K562 (cell line): ENCODE data around the gene MKNK2. TPM values are rescaled to one million over a fixed set of nuclear protein-coding genes. Genes with fewer than 3 reads are reported as not detected.
A peak's percentile ranks its signal among the peaks of the same experiment; 100 is the strongest.

Experiments used
- ATAC-seq: fragments of 200-7000 bp; cut with Tn5 transposase; 3 replicates; pipeline ENCODE4 v1.9.1; 2020; ENCODE audit warnings: moderate library complexity
- BruUV-seq: library from RNA; stranded (reverse); fragments of 400-500 nt; replicated peaks from 2 replicates; lab custom pipeline; 2021; lab: Mats Ljungman, UMichigan
- CTCF ChIA-PET: fragments of 300-600 bp; formaldehyde crosslinking; extraction: SDS; loops from one replicate; lab custom pipeline; 2021; ENCODE audit warnings: low intra/inter-chr PET ratio; lab: Yijun Ruan, JAX
- POLR2A ChIA-PET: fragments of 300-600, 350-650 bp; sonication (Branson Sonifier 250); formaldehyde crosslinking; extraction: SDS; loops from one replicate; lab custom pipeline; 2021; ENCODE audit warnings: antibody characterized with exemption, inconsistent platforms; lab: Yijun Ruan, JAX
- DNase-seq, 4 experiments: peaks; one replicate each; pipeline versions ENCODE4 v3.0.0 to v3.0.0-alpha.2; 2011 to 2018; ENCODE audit warnings: low spot score in 3 of 4, mixed read lengths in 3 of 4; ENCODE audit errors: extremely low read depth in 1 of 4
- FAIRE-seq: peaks from 2 replicates; lab custom pipeline; 2011; peaks lifted over from hg19 to GRCh38; lab: Jason Lieb, UNC
- H2AFZ ChIP-seq: 2 replicates; pipeline ENCODE4 v1.6.0; 2011; ENCODE audit warnings: low read depth, low read length, control low read depth, inconsistent platforms
- H3K27ac ChIP-seq: fragments of 200-600 bp; 3 replicates; pipeline ENCODE4 v1.8.0; 2011; ENCODE audit warnings: low read depth, mild to moderate bottlenecking, control low read depth, inconsistent platforms, low read length, moderate library complexity, mixed read lengths; ENCODE audit errors: extremely low read depth
- H3K27me3 ChIP-seq, 2 experiments: fragments of 300-600 bp in 1 of 2; 2 replicates in 1 of 2; 3 replicates in 1 of 2; pipeline versions ENCODE4 v1.6.0 to v1.8.0; 2011; ENCODE audit warnings: inconsistent platforms in 2 of 2, low read length in 2 of 2, mild to moderate bottlenecking in 1 of 2, mixed read lengths in 1 of 2, moderate library complexity in 1 of 2; ENCODE audit not compliant: control insufficient read depth in 2 of 2, insufficient read depth in 2 of 2
- H3K36me3 ChIP-seq: fragments of 300-600 bp; 3 replicates; pipeline ENCODE4 v1.8.0; 2011; ENCODE audit warnings: mild to moderate bottlenecking, low read length, inconsistent platforms; ENCODE audit not compliant: control insufficient read depth, insufficient read depth
- H3K4me1 ChIP-seq, 2 experiments: fragments of 200-600 bp in 1 of 2; replicated peaks in 1 of 2; 2 replicates in 1 of 2; 3 replicates in 1 of 2; pipeline versions ENCODE4 v1.5.1 to v1.8.0; 2011; ENCODE audit warnings: inconsistent platforms in 2 of 2, low read length in 2 of 2, mild to moderate bottlenecking in 1 of 2, mixed read lengths in 1 of 2, moderate library complexity in 1 of 2; ENCODE audit not compliant: control insufficient read depth in 2 of 2, insufficient read depth in 2 of 2
- H3K4me2 ChIP-seq: 2 replicates; pipeline ENCODE4 v1.6.1; 2011; ENCODE audit warnings: low read length, control low read depth, inconsistent platforms, mixed read lengths; ENCODE audit not compliant: insufficient read depth
- H3K4me3 ChIP-seq: fragments of 200-600 bp; sonication (generic), shearing (Covaris generic); 2 replicates; pipeline ENCODE4 v1.5.1; 2016; ENCODE audit warnings: control low read depth, inconsistent platforms
- H3K79me2 ChIP-seq: fragments of 200-600 bp; 3 replicates; pipeline ENCODE4 v1.8.0; 2011; ENCODE audit warnings: low read length, inconsistent platforms; ENCODE audit not compliant: control insufficient read depth, insufficient read depth
- H3K9ac ChIP-seq, 2 experiments: 2 replicates each; pipeline versions ENCODE4 v1.6.0 to v1.6.1; 2011; ENCODE audit warnings: low read depth in 2 of 2, low read length in 2 of 2, control low read depth in 1 of 2, inconsistent platforms in 1 of 2, mild to moderate bottlenecking in 1 of 2, mixed read lengths in 1 of 2; ENCODE audit not compliant: insufficient read depth in 1 of 2
- H3K9me1 ChIP-seq: one replicate; pipeline ENCODE4 v1.6.0; 2011; ENCODE audit warnings: inconsistent platforms, mild to moderate bottlenecking, low read length, moderate library complexity; ENCODE audit not compliant: control insufficient read depth, insufficient read depth
- H3K9me3 ChIP-seq: replicated peaks from 2 replicates; pipeline ENCODE4 v1.5.1; 2011; ENCODE audit warnings: low read depth, low read length, inconsistent platforms; ENCODE audit not compliant: control insufficient read depth, insufficient read depth
- H4K20me1 ChIP-seq: replicated peaks from 2 replicates; pipeline ENCODE4 v1.6.1; 2011; ENCODE audit warnings: low read length, inconsistent platforms, mixed read lengths; ENCODE audit not compliant: control insufficient read depth, insufficient read depth
- EP300 ChIP-seq: IDR thresholded peaks from 2 replicates; pipeline ENCODE4 v1.6.1; 2012; ENCODE audit warnings: low read length, improper control_type of control experiment
- POLR2G ChIP-seq: fragments of 200-400 bp; formaldehyde crosslinking; IDR thresholded peaks from 2 replicates; pipeline ENCODE4 v1.6.1; 2017; ENCODE audit warnings: low read depth, mild to moderate bottlenecking, antibody characterized with exemption, low read length, moderate library complexity
- ZNF561 ChIP-seq: fragments of 450-650 bp; formaldehyde crosslinking; conservative IDR thresholded peaks from 2 replicates; pipeline ENCODE4 v1.4.0; 2020; ENCODE audit warnings: mild to moderate bottlenecking, moderate library complexity
- ZNF780A ChIP-seq: fragments of 250-450 bp; sonication (Bioruptor Pico); IDR thresholded peaks from 2 replicates; pipeline ENCODE4 v1.5.0; 2021; ENCODE audit warnings: mild to moderate bottlenecking
- WGBS: fragments of 100-300 bp; shearing (Covaris generic); methylation state at CpG from one replicate; pipeline ENCODE4 v1.1.6; 2016; ENCODE audit warnings: low coverage, mixed read lengths; ENCODE audit not compliant: insufficient coverage; ENCODE audit errors: missing lambda C conversion rate; 5-methylcytosine and 5-hydroxymethylcytosine counted together
- in situ Hi-C: fragments of 300-500 bp; cut with MboI; formaldehyde crosslinking; loops from 4 replicates; pipeline ENCODE4 v1.15.0; 2018; ENCODE audit warnings: inconsistent platforms, mixed read lengths
- intact Hi-C: fragments of 100-400 bp; cut with micrococcal nuclease; formaldehyde crosslinking; loops from 2 replicates; pipeline ENCODE4 v1.14.2; 2022
- polyA plus RNA-seq, 8 experiments: library from polyadenylated mRNA; depleted of rRNA in 4 of 8; stranded (reverse) in 5 of 8; unstranded in 3 of 8; fragments of >200 nt; fragmentation: Nextera tagmentation in 2 of 8; fragmentation: Illumina TruSeq in 1 of 8; extraction: Ambion mirVana in 2 of 8; extraction: Trizol in 1 of 8; gene quantifications; 2 replicates each; pipeline versions ENCODE4 v1.2.1 to v1.2.3, GENCODE V29; 2011 to 2014; ENCODE audit warnings: inconsistent platforms in 1 of 8, missing spikeins in 1 of 8
- total RNA-seq, 7 experiments: library from RNA; depleted of rRNA in 6 of 7; stranded (reverse); fragments of >200 nt in 6 of 7; fragmentation: Illumina TruSeq in 2 of 7; extraction: Trizol in 2 of 7; gene quantifications; 2 replicates each; pipeline versions ENCODE4 v1.2.1 to v1.2.3, GENCODE V29; 2011 to 2021; ENCODE audit warnings: low replicate concordance in 1 of 7
- TF ChIP-seq, protein P1 (sequence below): fragments of 250-450 bp; sonication (Bioruptor Pico); IDR thresholded peaks from 2 replicates; pipeline ENCODE4 v1.8.0; 2022; ENCODE audit warnings: moderate library complexity, mild to moderate bottlenecking, inconsistent platforms
- TF ChIP-seq, protein P2 (sequence below), 3 experiments: fragments of 200-800 bp in 1 of 3; fragments of 250-450 bp in 1 of 3; fragments of 450-650 bp in 1 of 3; sonication (Bioruptor Pico) in 1 of 3; sonication (Bioruptor generic) in 1 of 3; formaldehyde crosslinking in 1 of 3; IDR thresholded peaks; 2 replicates each; pipeline versions ENCODE4 v1.6.1 to v1.8.0; 2016 to 2022; ENCODE audit warnings: mild to moderate bottlenecking in 2 of 3, missing genetic modification characterization in 2 of 3, missing compliant biosample characterization in 1 of 3, moderate library complexity in 1 of 3

MKNK2 gene
- total and polyA plus RNA-seq, 9 of the 15 experiments (the other 6 are each of a cell fraction or from before 2014, with no cell fraction given) = 5.1 to 191 (median 51.9) TPM

DNA sequence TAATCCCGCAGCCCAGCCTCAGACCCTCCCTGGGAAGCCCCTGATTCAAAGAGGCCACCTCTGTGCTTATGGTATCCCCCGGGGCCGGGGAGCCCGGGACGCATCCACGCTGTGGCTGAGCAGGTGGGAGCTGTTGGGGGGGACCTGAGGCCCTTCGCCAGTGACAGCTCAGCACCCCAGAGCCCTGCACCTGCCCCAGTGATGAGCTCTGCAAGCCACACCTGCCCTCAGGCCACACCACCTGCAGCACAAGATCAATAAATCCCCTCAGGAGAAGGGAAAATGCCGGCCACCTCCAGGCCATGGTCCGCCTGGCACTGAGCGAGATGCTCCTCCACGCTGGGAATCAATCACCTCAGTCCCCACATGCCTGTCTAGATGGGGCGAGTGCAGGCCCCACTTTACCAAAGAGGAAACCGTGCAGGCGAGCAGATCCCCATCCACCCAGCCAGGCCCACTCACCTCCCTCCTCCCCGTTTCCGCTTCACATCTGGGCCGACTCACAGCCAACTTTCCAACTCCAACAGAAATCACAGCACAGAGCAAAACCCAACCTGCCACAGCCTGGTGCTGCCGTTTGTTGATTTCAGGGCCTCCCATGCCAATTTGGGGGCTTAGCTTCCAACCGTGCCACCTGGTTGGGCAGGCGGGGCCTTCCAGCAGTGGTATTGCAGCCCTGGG, 32.3 kb upstream of the MKNK2 start:
- H3K4me1 ChIP-seq = peaks cover 21 to 50% of the 10 kb centered on the region in 2 experiments; a peak in 4 of 5 replicates
- peaks cover 25% of the 10 kb centered on the region; the same call in 2 of the 3 replicates for H3K36me3 ChIP-seq
- H3K27me3 ChIP-seq = no peaks in the 10 kb centered on the region
- BruUV-seq = no TSS peak
- H3K79me2 ChIP-seq = no peaks in the 10 kb centered on the region; the same call in 1 of the 3 replicates
- intact Hi-C loops (no loop called here), in situ Hi-C loops (no loop called here)
- POLR2A ChIA-PET = interaction anchor here (1.0 to 1.7 kb wide), 3 partner anchors 20 to 116 kb away, joined by 3 to 6 read pairs (median 3); no protein-coding TSS in a partner anchor
- FAIRE-seq (no peak), DNase-seq (no peak), ATAC-seq (no peak)
- H3K9ac ChIP-seq = peak overlapping the region in 1 of 2 experiments; percentile 23; a peak in 1 of 4 replicates
- WGBS = 95% methylated on average over 17 of the region's 20 CpGs
- CTCF ChIA-PET = no interaction called here
- H2AFZ ChIP-seq = no peak overlapping the region
- no peaks in the 10 kb centered on the region for H4K20me1 ChIP-seq
- H3K4me3 ChIP-seq = no peak overlapping the region
- H3K27ac ChIP-seq = no peak overlapping the region
- H3K9me1 ChIP-seq = no peaks in the 10 kb centered on the region
- no peaks in the 10 kb centered on the region for H3K9me3 ChIP-seq
- no peak overlapping the region for H3K4me2 ChIP-seq
- TF ChIP-seq ZNF780A (CRISPR knock-in tag) (no peak), ZNF561 (CRISPR knock-in tag) (no peak), EP300 (no peak), POLR2G (0 out of 2 replicates have a peak, but pooled peaks have one; percentile 12)
- TF ChIP-seq, protein P1, sequence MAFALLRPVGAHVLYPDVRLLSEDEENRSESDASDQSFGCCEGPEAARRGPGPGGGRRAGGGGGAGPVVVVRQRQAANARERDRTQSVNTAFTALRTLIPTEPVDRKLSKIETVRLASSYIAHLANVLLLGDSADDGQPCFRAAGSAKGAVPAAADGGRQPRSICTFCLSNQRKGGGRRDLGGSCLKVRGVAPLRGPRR = no peak
- TF ChIP-seq, protein P2, sequence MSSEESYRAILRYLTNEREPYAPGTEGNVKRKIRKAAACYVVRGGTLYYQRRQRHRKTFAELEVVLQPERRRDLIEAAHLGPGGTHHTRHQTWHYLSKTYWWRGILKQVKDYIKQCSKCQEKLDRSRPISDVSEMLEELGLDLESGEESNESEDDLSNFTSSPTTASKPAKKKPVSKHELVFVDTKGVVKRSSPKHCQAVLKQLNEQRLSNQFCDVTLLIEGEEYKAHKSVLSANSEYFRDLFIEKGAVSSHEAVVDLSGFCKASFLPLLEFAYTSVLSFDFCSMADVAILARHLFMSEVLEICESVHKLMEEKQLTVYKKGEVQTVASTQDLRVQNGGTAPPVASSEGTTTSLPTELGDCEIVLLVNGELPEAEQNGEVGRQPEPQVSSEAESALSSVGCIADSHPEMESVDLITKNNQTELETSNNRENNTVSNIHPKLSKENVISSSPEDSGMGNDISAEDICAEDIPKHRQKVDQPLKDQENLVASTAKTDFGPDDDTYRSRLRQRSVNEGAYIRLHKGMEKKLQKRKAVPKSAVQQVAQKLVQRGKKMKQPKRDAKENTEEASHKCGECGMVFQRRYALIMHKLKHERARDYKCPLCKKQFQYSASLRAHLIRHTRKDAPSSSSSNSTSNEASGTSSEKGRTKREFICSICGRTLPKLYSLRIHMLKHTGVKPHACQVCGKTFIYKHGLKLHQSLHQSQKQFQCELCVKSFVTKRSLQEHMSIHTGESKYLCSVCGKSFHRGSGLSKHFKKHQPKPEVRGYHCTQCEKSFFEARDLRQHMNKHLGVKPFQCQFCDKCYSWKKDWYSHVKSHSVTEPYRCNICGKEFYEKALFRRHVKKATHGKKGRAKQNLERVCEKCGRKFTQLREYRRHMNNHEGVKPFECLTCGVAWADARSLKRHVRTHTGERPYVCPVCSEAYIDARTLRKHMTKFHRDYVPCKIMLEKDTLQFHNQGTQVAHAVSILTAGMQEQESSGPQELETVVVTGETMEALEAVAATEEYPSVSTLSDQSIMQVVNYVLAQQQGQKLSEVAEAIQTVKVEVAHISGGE (CRISPR knock-in tag; IDR thresholded peaks at IDR 0.05) = no peak
